ENCODE data around the gene SPOCK1.

SPOCK1 gene

GRCh38 chr5:137071931-137072330 lies 427.2 kb downstream of the SPOCK1 start:
- TF ChIP-seq POLR2A (IDR thresholded peaks at IDR 0.05; ENCODE audit: extremely low read depth, insufficient read length) (no peak), MYC (IDR thresholded peaks at IDR 0.05; ENCODE audit: low read depth, low read length) (no peak), MAX (IDR thresholded peaks at IDR 0.05; ENCODE audit: low read depth, low read length) (no peak)
- TF ChIP-seq, protein P1, sequence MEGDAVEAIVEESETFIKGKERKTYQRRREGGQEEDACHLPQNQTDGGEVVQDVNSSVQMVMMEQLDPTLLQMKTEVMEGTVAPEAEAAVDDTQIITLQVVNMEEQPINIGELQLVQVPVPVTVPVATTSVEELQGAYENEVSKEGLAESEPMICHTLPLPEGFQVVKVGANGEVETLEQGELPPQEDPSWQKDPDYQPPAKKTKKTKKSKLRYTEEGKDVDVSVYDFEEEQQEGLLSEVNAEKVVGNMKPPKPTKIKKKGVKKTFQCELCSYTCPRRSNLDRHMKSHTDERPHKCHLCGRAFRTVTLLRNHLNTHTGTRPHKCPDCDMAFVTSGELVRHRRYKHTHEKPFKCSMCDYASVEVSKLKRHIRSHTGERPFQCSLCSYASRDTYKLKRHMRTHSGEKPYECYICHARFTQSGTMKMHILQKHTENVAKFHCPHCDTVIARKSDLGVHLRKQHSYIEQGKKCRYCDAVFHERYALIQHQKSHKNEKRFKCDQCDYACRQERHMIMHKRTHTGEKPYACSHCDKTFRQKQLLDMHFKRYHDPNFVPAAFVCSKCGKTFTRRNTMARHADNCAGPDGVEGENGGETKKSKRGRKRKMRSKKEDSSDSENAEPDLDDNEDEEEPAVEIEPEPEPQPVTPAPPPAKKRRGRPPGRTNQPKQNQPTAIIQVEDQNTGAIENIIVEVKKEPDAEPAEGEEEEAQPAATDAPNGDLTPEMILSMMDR (IDR thresholded peaks at IDR 0.05; ENCODE audit: low read depth, low read length), result no peak
- no peak for DNase-seq (ENCODE audit: low read depth)
- no peak overlapping the region for H3K4me3 ChIP-seq (ENCODE audit: low read depth, low read length)

- DNase-seq (ENCODE audit: low read depth), result no peak
- H3K4me3 ChIP-seq (ENCODE audit: low read depth, low read length), result no peak overlapping the region
- no peak for TF ChIP-seq POLR2A (IDR thresholded peaks at IDR 0.05; ENCODE audit: extremely low read depth, insufficient read length)
- no peak for TF ChIP-seq MAX (IDR thresholded peaks at IDR 0.05; ENCODE audit: low read depth, low read length)
- TF ChIP-seq, protein P1 (IDR thresholded peaks at IDR 0.05; ENCODE audit: low read depth, low read length), result no peak
- TF ChIP-seq MYC (IDR thresholded peaks at IDR 0.05; ENCODE audit: low read depth, low read length), result no peak
Measured at GRCh38 chr5:137071526-137071925, 427.6 kb downstream of the SPOCK1 start.

DNA sequence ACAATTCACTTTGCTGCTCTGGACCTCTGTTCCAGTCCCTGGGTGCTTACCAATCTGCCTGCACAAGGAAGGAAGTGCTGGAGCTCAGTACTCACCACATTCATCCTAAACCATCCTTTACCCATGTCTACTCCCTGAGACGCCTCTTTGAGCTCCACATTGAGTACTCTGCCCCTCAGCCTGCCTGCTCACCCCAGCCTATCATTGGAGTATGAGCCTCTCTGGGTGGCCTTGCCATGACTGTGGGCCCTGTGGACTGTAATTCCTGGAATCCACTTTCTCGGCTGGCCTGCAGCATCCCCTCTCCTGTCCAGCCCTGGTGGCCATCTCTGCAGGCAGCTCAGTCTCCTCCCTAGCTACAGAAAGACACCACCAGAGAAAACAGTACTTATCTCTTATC lies 428.6 kb downstream of the SPOCK1 start:
- TF ChIP-seq MYC (IDR thresholded peaks at IDR 0.05; ENCODE audit: low read depth, low read length) (no peak), MAX (IDR thresholded peaks at IDR 0.05; ENCODE audit: low read depth, low read length) (no peak), POLR2A (IDR thresholded peaks at IDR 0.05; ENCODE audit: extremely low read depth, insufficient read length) (no peak)
- TF ChIP-seq, protein P1 (IDR thresholded peaks at IDR 0.05; ENCODE audit: low read depth, low read length), result no peak
- H3K4me3 ChIP-seq (ENCODE audit: low read depth, low read length), result no peak overlapping the region
- DNase-seq (ENCODE audit: low read depth), result no peak

GRCh38 chr5:137069358-137069757 lies 429.8 kb downstream of the SPOCK1 start:
- no peak for DNase-seq (ENCODE audit: low read depth)
- TF ChIP-seq MAX (IDR thresholded peaks at IDR 0.05; ENCODE audit: low read depth, low read length) (no peak), MYC (IDR thresholded peaks at IDR 0.05; ENCODE audit: low read depth, low read length) (no peak), POLR2A (IDR thresholded peaks at IDR 0.05; ENCODE audit: extremely low read depth, insufficient read length) (no peak)
- TF ChIP-seq, protein P1 (IDR thresholded peaks at IDR 0.05; ENCODE audit: low read depth, low read length), result no peak
- no peak overlapping the region for H3K4me3 ChIP-seq (ENCODE audit: low read depth, low read length)

DNA sequence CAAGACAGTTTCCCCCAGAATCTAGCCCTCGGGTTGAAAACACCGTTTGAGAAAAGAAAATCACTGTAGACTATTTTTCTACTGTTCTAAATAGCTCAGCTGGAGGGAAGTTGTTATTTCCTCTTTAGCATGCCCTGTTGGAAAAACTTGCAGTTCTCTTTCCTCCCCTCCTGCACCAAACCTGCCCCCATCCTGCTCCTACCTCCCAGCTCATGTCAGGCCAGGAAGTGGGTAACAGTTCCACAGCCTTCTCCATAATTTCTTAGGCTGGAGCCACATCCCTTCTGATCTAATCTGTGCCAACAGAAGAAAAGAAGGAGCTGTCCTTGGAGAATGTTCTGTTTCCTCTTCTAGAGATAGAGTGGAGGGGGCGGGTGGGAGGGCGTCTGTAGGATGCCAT lies 437.7 kb downstream of the SPOCK1 start:
- TF ChIP-seq MYC (IDR thresholded peaks at IDR 0.05; ENCODE audit: low read depth, low read length) (no peak), POLR2A (IDR thresholded peaks at IDR 0.05; ENCODE audit: extremely low read depth, insufficient read length) (no peak), MAX (IDR thresholded peaks at IDR 0.05; ENCODE audit: low read depth, low read length) (no peak)
- TF ChIP-seq, protein P1 (IDR thresholded peaks at IDR 0.05; ENCODE audit: low read depth, low read length), result no peak
- no peak for DNase-seq (ENCODE audit: low read depth)
- no peak overlapping the region for H3K4me3 ChIP-seq (ENCODE audit: low read depth, low read length)

DNA sequence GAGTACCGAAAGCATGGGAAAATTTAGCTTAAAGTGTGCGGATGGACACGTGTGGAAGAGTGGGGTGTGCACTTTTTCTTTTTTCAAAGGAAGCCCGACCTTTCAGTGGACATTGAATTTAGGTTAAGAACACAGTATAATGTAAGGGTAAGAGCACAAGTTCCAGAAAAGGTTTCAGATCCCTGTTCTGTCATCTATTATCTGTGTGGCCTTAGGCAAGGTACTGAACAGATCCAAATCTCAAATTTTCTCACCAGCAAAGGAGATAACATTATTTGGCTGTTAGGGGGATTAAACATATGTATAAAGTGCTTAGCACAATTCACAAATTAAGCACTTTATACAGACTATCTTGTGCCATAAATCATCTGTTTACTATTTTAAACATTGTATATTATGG lies 441.0 kb downstream of the SPOCK1 start:
- H3K4me3 ChIP-seq (ENCODE audit: low read depth, low read length), result no peak overlapping the region
- DNase-seq (ENCODE audit: low read depth), result no peak
- TF ChIP-seq, protein P1 (IDR thresholded peaks at IDR 0.05; ENCODE audit: low read depth, low read length), result no peak
- TF ChIP-seq MAX (IDR thresholded peaks at IDR 0.05; ENCODE audit: low read depth, low read length), result no peak
- TF ChIP-seq MYC (IDR thresholded peaks at IDR 0.05; ENCODE audit: low read depth, low read length), result no peak
